Activated T-cell treated with anti-CD3 and anti-CD28 coated beads, Interleukin-2, amount 50 U/mL, for 1 hour (primary cell): ENCODE measurements around the gene SPRR2G.
"Not testable (repeated sequence)": the region's sequence is repeated elsewhere in the genome, so short reads cannot be mapped to it uniquely, and the experiment has no call there.

Experiments
- DNase-seq: peaks from one replicate; pipeline ENCODE4 v3.0.0-alpha.2; 2020

The SPRR2G gene

GRCh38 chr1:153150846-153151245 lies at the start of gene SPRR2G:
Gene SPRR2G (minus strand): TSS chr1:153150890. CDS start chr1:153150110, 780 bp downstream.
- DNase-seq: no peak

- DNase-seq: no peak
Measured at GRCh38 chr1:153195216-153195615, 44.5 kb upstream of the SPRR2G start.

GRCh38 chr1:153194331-153195050 lies 43.8 kb upstream of the SPRR2G start:
- DNase-seq: no peak

GRCh38 chr1:153192697-153193096 lies 42.0 kb upstream of the SPRR2G start:
- DNase-seq: no peak

GRCh38 chr1:153190373-153190772 lies 39.7 kb upstream of the SPRR2G start:
- no peak for DNase-seq

GRCh38 chr1:153188301-153188700 lies 37.6 kb upstream of the SPRR2G start:
- DNase-seq: not testable (repeated sequence)

- DNase-seq: no peak
Measured at GRCh38 chr1:153180556-153180955, 29.9 kb upstream of the SPRR2G start.

- no peak for DNase-seq
Measured at GRCh38 chr1:153178922-153179321, 28.2 kb upstream of the SPRR2G start.

- DNase-seq: no peak
Measured at GRCh38 chr1:153174624-153175023, 23.9 kb upstream of the SPRR2G start.

- DNase-seq: no peak
Measured at GRCh38 chr1:153168686-153169085, 18.0 kb upstream of the SPRR2G start.

GRCh38 chr1:153155541-153155940 lies 4.9 kb upstream of the SPRR2G start:
- no peak for DNase-seq

GRCh38 chr1:153152481-153152880 lies 1.8 kb upstream of the SPRR2G start:
- DNase-seq: no peak

- no peak for DNase-seq
Measured at GRCh38 chr1:153141377-153141776, 9.3 kb downstream of the SPRR2G start.

GRCh38 chr1:153140484-153140883 lies 10.2 kb downstream of the SPRR2G start:
- no peak for DNase-seq

- no peak for DNase-seq
Measured at GRCh38 chr1:153133743-153134142, 16.9 kb downstream of the SPRR2G start.

GRCh38 chr1:153133267-153133666 lies 17.4 kb downstream of the SPRR2G start:
- no peak for DNase-seq

- DNase-seq: not testable (repeated sequence)
Measured at GRCh38 chr1:153128688-153129087, 22.0 kb downstream of the SPRR2G start.

GRCh38 chr1:153127296-153127695 lies 23.4 kb downstream of the SPRR2G start:
- DNase-seq: no peak

GRCh38 chr1:153125536-153125935 lies 25.2 kb downstream of the SPRR2G start:
- no peak for DNase-seq

- not testable (repeated sequence) for DNase-seq
Measured at GRCh38 chr1:153123793-153124192, 26.9 kb downstream of the SPRR2G start.

- no peak for DNase-seq
Measured at GRCh38 chr1:153122831-153123421, 27.8 kb downstream of the SPRR2G start.

GRCh38 chr1:153120945-153121344 lies 29.7 kb downstream of the SPRR2G start:
- no peak for DNase-seq

- no peak for DNase-seq
Measured at GRCh38 chr1:153119491-153119971, 31.2 kb downstream of the SPRR2G start.

- not testable (repeated sequence) for DNase-seq
Measured at GRCh38 chr1:153115264-153115663, 35.4 kb downstream of the SPRR2G start.

GRCh38 chr1:153113416-153113815 lies 37.3 kb downstream of the SPRR2G start, which contains the start of gene SPRR2F:
Gene SPRR2F (minus strand): TSS chr1:153113516. CDS start chr1:153112733, 783 bp downstream.
- DNase-seq: no peak
